Erythroblast (primary cell): ENCODE measurements around the gene ZNF134.

Source experiments
- GATA1 ChIP-seq: IDR thresholded peaks from 2 replicates; pipeline ENCODE4 v1.6.1; 2011; ENCODE audit warnings: low read depth, mild to moderate bottlenecking, control low read depth, low read length, moderate library complexity
- POLR2A ChIP-seq: IDR thresholded peaks from 2 replicates; pipeline ENCODE4 v1.6.1; 2011; ENCODE audit warnings: mild to moderate bottlenecking, low read length

DNA sequence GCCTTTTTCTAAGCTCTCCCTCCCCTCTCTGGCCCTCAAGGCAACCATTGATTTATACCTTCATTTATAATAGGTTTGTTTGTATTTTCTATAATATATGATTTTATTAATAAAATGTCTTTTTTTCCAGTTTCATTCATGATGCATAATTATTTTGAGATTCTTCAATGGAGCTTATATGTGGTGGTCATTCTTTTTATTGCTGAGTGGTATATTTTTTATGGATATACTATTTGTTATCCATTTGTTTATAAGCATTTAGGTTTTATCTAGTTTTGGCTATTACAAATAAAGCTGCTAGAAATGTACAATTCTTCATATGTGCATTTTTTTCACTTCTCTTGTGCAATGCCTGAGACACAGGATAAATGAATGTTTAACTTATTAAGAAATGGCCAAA lies 29.7 kb downstream of the ZNF134 start:
- TF ChIP-seq POLR2A (no peak), GATA1 (no peak)
